ENCODE measurements around the gene OPCML. TPM values are rescaled to one million over a fixed set of nuclear protein-coding genes. Genes with fewer than 3 reads are reported as not detected.

The OPCML gene
- total RNA-seq, 1 donor from 2014 or later, result 2.7 TPM

- TF ChIP-seq CTCF (IDR thresholded peaks at IDR 0.05), result no peak
- no peaks in the 10 kb centered on the region for H3K36me3 Mint-ChIP-seq (ENCODE audit: low read depth)
- H3K4me3 Mint-ChIP-seq (ENCODE audit: unreplicated experiment), result no peak overlapping the region
- H3K4me1 Mint-ChIP-seq (ENCODE audit: low read depth), result no peaks in the 10 kb centered on the region
- no peak overlapping the region for H3K27ac Mint-ChIP-seq (ENCODE audit: unreplicated experiment)
- DNase-seq (ENCODE audit: low spot score), result no peak
- no peaks in the 10 kb centered on the region for H3K9me3 Mint-ChIP-seq (ENCODE audit: low read depth)
- peaks cover 54% of the 10 kb centered on the region for H3K27me3 Mint-ChIP-seq (ENCODE audit: low read depth)
Observed at GRCh38 chr11:133149698-133150097, 382.6 kb downstream of the OPCML start.

- Mint-ChIP-seq H3K4me1 (ENCODE audit: low read depth) (no peaks in the 10 kb centered on the region), H3K9me3 (ENCODE audit: low read depth) (no peaks in the 10 kb centered on the region), H3K27me3 (ENCODE audit: low read depth) (peaks cover 62% of the 10 kb centered on the region), H3K4me3 (ENCODE audit: unreplicated experiment) (no peak overlapping the region), H3K36me3 (ENCODE audit: low read depth) (no peaks in the 10 kb centered on the region), H3K27ac (ENCODE audit: unreplicated experiment) (no peak overlapping the region)
- no peak for TF ChIP-seq CTCF (IDR thresholded peaks at IDR 0.05)
- DNase-seq (ENCODE audit: low spot score), result no peak
Observed at GRCh38 chr11:133147625-133148024, 384.7 kb downstream of the OPCML start.

GRCh38 chr11:133146697-133147306 lies 385.5 kb downstream of the OPCML start:
- no peak overlapping the region for H3K27ac Mint-ChIP-seq (ENCODE audit: unreplicated experiment)
- peaks cover 59% of the 10 kb centered on the region for H3K27me3 Mint-ChIP-seq (ENCODE audit: low read depth)
- no peaks in the 10 kb centered on the region for H3K9me3 Mint-ChIP-seq (ENCODE audit: low read depth)
- no peaks in the 10 kb centered on the region for H3K4me1 Mint-ChIP-seq (ENCODE audit: low read depth)
- DNase-seq (ENCODE audit: low spot score), result no peak
- no peaks in the 10 kb centered on the region for H3K36me3 Mint-ChIP-seq (ENCODE audit: low read depth)
- TF ChIP-seq CTCF (IDR thresholded peaks at IDR 0.05), result no peak
- H3K4me3 Mint-ChIP-seq (ENCODE audit: unreplicated experiment), result no peak overlapping the region

GRCh38 chr11:133137939-133138338 lies 394.4 kb downstream of the OPCML start:
- no peak for TF ChIP-seq CTCF (IDR thresholded peaks at IDR 0.05)
- H3K36me3 Mint-ChIP-seq (ENCODE audit: low read depth), result no peaks in the 10 kb centered on the region
- no peak overlapping the region for H3K4me3 Mint-ChIP-seq (ENCODE audit: unreplicated experiment)
- H3K27ac Mint-ChIP-seq (ENCODE audit: unreplicated experiment), result no peak overlapping the region
- DNase-seq (ENCODE audit: low spot score), result no peak
- peaks cover 35% of the 10 kb centered on the region for H3K27me3 Mint-ChIP-seq (ENCODE audit: low read depth)
- no peaks in the 10 kb centered on the region for H3K4me1 Mint-ChIP-seq (ENCODE audit: low read depth)
- H3K9me3 Mint-ChIP-seq (ENCODE audit: low read depth), result no peaks in the 10 kb centered on the region

- H3K4me3 Mint-ChIP-seq (ENCODE audit: unreplicated experiment), result no peak overlapping the region
- H3K4me1 Mint-ChIP-seq (ENCODE audit: low read depth), result no peaks in the 10 kb centered on the region
- H3K36me3 Mint-ChIP-seq (ENCODE audit: low read depth), result no peaks in the 10 kb centered on the region
- no peak for TF ChIP-seq CTCF (IDR thresholded peaks at IDR 0.05)
- H3K27me3 Mint-ChIP-seq (ENCODE audit: low read depth), result peaks cover 38% of the 10 kb centered on the region
- no peak for DNase-seq (ENCODE audit: low spot score)
- H3K9me3 Mint-ChIP-seq (ENCODE audit: low read depth), result no peaks in the 10 kb centered on the region
- no peak overlapping the region for H3K27ac Mint-ChIP-seq (ENCODE audit: unreplicated experiment)
Observed at GRCh38 chr11:133137270-133137669, 395.0 kb downstream of the OPCML start.
